Choroid plexus epithelial cell (primary cell): ENCODE results near the gene ANO4.
"Not testable (repeated sequence)": the region's sequence is repeated elsewhere in the genome, so short reads cannot be mapped to it uniquely, and the experiment has no call there.

Experiments used
- DNase-seq: peaks from one replicate; pipeline ENCODE4 v3.0.0-alpha.2; 2010; ENCODE audit warnings: low read depth
- H3K4me3 ChIP-seq: 2 replicates; pipeline ENCODE4 v1.5.1; 2011; ENCODE audit warnings: low read depth, mild to moderate bottlenecking, control low read depth, low read length, moderate library complexity
- CTCF ChIP-seq: conservative IDR thresholded peaks from 2 replicates; pipeline ENCODE4 v1.5.1; 2011; ENCODE audit warnings: low read depth, mild to moderate bottlenecking, control low read depth, inconsistent platforms, low read length, moderate library complexity

Gene ANO4

GRCh38 chr12:101051901-101052550, 257.4 kb downstream of the ANO4 start:
- H3K4me3 ChIP-seq, result no peak overlapping the region
- peak; percentile 66 for DNase-seq
- no peak for TF ChIP-seq CTCF

GRCh38 chr12:101053203-101053602, 258.6 kb downstream of the ANO4 start:
- no peak overlapping the region for H3K4me3 ChIP-seq

GRCh38 chr12:101055940-101056339, 261.4 kb downstream of the ANO4 start:
- no peak overlapping the region for H3K4me3 ChIP-seq
- TF ChIP-seq CTCF, result no peak
- no peak for DNase-seq

More at GRCh38 chr12:101053203-101053602, 258.6 kb downstream of the ANO4 start:
- DNase-seq, result no peak
- no peak for TF ChIP-seq CTCF

- not testable (repeated sequence) for DNase-seq, H3K4me3 ChIP-seq
These were observed 267.9 kb downstream of the ANO4 start for GRCh38 chr12:101062508-101062907.

- H3K4me3 ChIP-seq, result no peak overlapping the region
- no peak for DNase-seq
- no peak for TF ChIP-seq CTCF
These were observed 270.1 kb downstream of the ANO4 start for GRCh38 chr12:101064721-101065120.

GRCh38 chr12:101066489-101066888, 271.9 kb downstream of the ANO4 start:
- no peak overlapping the region for H3K4me3 ChIP-seq
- no peak for DNase-seq
- TF ChIP-seq CTCF, result no peak

GRCh38 chr12:101068402-101068801, 273.8 kb downstream of the ANO4 start:
- no peak for TF ChIP-seq CTCF
- no peak for DNase-seq
- H3K4me3 ChIP-seq, result no peak overlapping the region

GRCh38 chr12:101068836-101069235, 274.3 kb downstream of the ANO4 start:
- DNase-seq, result no peak
- TF ChIP-seq CTCF, result no peak
- H3K4me3 ChIP-seq, result no peak overlapping the region
